ENCODE data around the gene TICRR. TPM values are rescaled to one million over a fixed set of nuclear protein-coding genes. Genes with fewer than 3 reads are reported as not detected.
A peak's percentile ranks its signal among the peaks of the same experiment; 100 is the strongest.

Gene TICRR
- total RNA-seq, 1 experiment from 2014 or later = 5.1 TPM

DNA sequence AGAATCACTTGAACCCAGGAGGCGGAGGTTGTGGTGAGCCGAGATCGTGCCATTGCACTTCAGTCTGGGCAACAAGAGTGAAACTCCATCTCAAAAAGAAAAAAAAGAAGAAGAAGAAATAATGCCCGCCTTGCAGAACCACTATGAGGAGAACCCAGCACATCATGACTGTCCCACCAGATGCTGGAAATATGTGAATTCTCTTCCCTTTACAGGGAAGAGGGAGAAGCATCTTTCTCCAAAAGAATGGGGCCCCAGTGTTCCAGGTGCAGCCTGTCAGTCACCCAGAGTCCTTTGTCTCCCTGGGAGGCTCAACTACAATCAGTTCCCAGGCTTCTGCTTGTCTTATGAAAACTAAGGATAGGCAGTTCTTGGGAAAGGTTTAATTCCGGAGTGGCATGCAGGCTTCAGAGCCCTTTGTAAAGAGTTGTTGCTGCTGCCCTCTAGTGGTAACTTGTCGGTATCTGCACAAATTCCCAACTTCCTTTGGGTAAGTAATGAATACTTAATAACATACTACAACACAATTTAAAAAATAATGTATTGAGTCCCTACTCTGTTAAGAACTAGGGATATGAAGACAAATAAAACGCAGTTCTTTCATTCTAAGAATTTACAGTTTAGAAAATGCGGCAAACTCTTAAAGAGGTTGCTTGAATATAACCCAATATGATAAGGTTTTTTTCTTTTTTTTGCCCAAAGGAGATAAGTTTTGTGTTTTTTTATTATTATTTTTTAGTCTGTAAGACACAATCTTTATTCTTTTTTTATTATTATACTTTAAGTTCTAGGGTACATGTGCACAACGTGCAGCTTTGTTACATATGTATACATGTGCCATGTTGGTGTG is 18.6 kb upstream of the TICRR start:
- Histone ChIP-seq H3K9ac (ENCODE audit: low read length) (no peak overlapping the region), H4K20me1 (ENCODE audit: insufficient read depth, low read depth, low read length) (no peaks in the 10 kb centered on the region)

DNA sequence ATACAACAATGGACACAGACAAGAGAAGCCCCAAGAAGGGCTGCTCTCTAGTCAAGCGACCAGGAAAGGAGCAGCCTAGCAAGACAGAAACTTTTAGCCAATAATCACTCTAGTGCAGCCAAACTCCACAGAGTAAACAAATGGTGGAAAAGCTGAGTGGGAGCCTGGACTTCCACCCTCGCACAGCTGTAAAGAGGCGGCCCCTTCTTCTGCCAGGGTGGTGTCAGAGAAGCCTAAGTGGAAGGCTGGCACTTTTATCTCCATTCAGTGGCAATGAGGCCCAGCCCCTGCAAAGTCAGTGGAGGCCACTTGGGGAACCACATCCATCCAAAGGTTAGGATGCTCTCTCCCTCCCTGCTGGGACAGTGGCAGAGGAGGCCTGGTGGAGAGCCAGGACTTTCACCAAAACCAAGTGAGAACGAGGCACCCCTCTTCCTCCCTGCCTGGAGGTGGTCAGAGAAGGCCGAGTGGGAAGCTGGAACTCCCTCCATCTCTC is 15.5 kb upstream of the TICRR start:
- Histone ChIP-seq H3K9me3 (ENCODE audit: low read length) (no peaks in the 10 kb centered on the region), H3K79me2 (ENCODE audit: low read length) (no peaks in the 10 kb centered on the region), H3K36me3 (ENCODE audit: insufficient read depth, low read length) (no peaks in the 10 kb centered on the region), H3K9me2 (replicated peaks; ENCODE audit: insufficient read depth, low read length) (no peaks in the 10 kb centered on the region), H3K4me2 (ENCODE audit: low read depth, low read length, poor library complexity, severe bottlenecking) (no peak overlapping the region), H4K20me1 (ENCODE audit: insufficient read depth, low read depth, low read length) (no peaks in the 10 kb centered on the region), H3K27ac (ENCODE audit: low read length) (no peak overlapping the region), H3K4me1 (ENCODE audit: low read length) (no peaks in the 10 kb centered on the region), H3K9ac (ENCODE audit: low read length) (no peak overlapping the region), H2AFZ (ENCODE audit: low read length) (no peak overlapping the region), H3K27me3 (ENCODE audit: low read length) (no peaks in the 10 kb centered on the region), H3K4me3 (ENCODE audit: low read length) (no peak overlapping the region)
- no peak for DNase-seq

More for the DNA sequence above, 18.6 kb upstream of the TICRR start:
- H3K79me2 ChIP-seq (ENCODE audit: low read length) = no peaks in the 10 kb centered on the region
- no peaks in the 10 kb centered on the region for H3K4me1 ChIP-seq (ENCODE audit: low read length)
- no peaks in the 10 kb centered on the region for H3K9me2 ChIP-seq (replicated peaks; ENCODE audit: insufficient read depth, low read length)
- no peak overlapping the region for H3K4me2 ChIP-seq (ENCODE audit: low read depth, low read length, poor library complexity, severe bottlenecking)
- H3K4me3 ChIP-seq (ENCODE audit: low read length) = no peak overlapping the region
- no peaks in the 10 kb centered on the region for H3K36me3 ChIP-seq (ENCODE audit: insufficient read depth, low read length)
- no peak overlapping the region for H3K27ac ChIP-seq (ENCODE audit: low read length)
- no peaks in the 10 kb centered on the region for H3K27me3 ChIP-seq (ENCODE audit: low read length)
- no peak overlapping the region for H2AFZ ChIP-seq (ENCODE audit: low read length)
- peak; percentile 84 for DNase-seq
- H3K9me3 ChIP-seq (ENCODE audit: low read length) = no peaks in the 10 kb centered on the region

DNA sequence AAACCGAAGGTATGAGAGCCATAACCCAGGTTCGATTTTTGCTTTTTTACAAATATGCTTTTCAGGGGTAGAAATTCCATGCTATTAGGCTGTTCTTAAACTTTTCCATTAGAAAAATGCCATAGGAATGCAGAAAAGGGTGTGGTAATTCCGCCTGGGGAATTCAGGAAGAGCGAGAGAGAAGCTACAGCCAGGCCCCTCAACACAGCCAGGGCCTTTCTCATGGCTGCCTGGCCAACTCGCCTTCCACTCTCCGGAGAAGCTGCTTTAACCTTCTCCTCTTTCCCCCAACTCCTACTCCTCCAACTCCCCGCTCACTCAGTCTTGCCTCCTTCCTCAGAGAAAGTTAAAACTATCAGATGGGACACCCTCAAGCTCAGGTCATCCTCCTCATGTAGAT is 9.1 kb upstream of the TICRR start:
- H3K4me3 ChIP-seq (ENCODE audit: low read length) = no peak overlapping the region

DNA sequence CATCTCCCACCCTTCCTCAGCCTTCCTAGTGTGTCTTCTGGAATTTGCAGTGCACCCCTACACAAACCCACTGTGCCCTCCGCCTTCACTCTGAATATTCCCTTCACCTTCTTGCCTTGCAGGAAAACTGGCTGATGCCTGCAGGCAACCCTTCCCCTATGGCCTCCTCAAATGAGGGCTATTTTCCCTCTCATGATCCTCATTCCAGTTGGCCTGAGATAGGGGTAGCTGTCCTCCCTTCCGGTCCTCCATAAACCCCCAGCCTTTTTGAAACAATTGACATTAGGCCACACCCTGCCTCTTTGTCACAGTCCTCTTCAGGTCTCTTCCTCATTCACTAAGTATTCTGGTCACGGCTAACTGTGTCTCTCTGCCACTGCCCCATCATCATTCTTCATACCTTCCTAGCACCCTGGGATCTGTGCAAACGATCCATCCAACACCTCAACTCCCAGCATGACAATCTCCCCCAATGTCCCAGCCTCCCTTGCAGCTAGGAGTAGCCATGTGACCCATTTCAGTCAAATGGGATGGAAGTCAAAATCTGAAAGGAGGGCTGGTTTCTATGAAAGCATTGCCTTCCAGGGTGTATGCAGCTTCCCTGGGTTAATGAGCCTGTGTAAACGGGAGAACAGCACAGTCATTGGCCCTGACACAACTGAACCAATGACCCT is 8.5 kb upstream of the TICRR start:
- H3K4me1 ChIP-seq (ENCODE audit: low read length) = no peaks in the 10 kb centered on the region
- no peak for DNase-seq
- no peak overlapping the region for H3K4me3 ChIP-seq (ENCODE audit: low read length)
- no peaks in the 10 kb centered on the region for H4K20me1 ChIP-seq (ENCODE audit: insufficient read depth, low read depth, low read length)
- H3K4me2 ChIP-seq (ENCODE audit: low read depth, low read length, poor library complexity, severe bottlenecking) = no peak overlapping the region
- no peak overlapping the region for H3K9ac ChIP-seq (ENCODE audit: low read length)
- no peaks in the 10 kb centered on the region for H3K9me2 ChIP-seq (replicated peaks; ENCODE audit: insufficient read depth, low read length)
- no peaks in the 10 kb centered on the region for H3K9me3 ChIP-seq (ENCODE audit: low read length)
- no peak overlapping the region for H2AFZ ChIP-seq (ENCODE audit: low read length)
- H3K79me2 ChIP-seq (ENCODE audit: low read length) = no peaks in the 10 kb centered on the region
- H3K36me3 ChIP-seq (ENCODE audit: insufficient read depth, low read length) = no peaks in the 10 kb centered on the region
- H3K27ac ChIP-seq (ENCODE audit: low read length) = no peak overlapping the region
- no peaks in the 10 kb centered on the region for H3K27me3 ChIP-seq (ENCODE audit: low read length)

More for the DNA sequence above, 9.1 kb upstream of the TICRR start:
- DNase-seq = no peak
- Histone ChIP-seq H3K27ac (ENCODE audit: low read length) (no peak overlapping the region), H3K4me1 (ENCODE audit: low read length) (no peaks in the 10 kb centered on the region), H3K79me2 (ENCODE audit: low read length) (no peaks in the 10 kb centered on the region), H3K9ac (ENCODE audit: low read length) (no peak overlapping the region), H3K27me3 (ENCODE audit: low read length) (no peaks in the 10 kb centered on the region), H2AFZ (ENCODE audit: low read length) (no peak overlapping the region), H4K20me1 (ENCODE audit: insufficient read depth, low read depth, low read length) (no peaks in the 10 kb centered on the region), H3K9me2 (replicated peaks; ENCODE audit: insufficient read depth, low read length) (no peaks in the 10 kb centered on the region), H3K4me2 (ENCODE audit: low read depth, low read length, poor library complexity, severe bottlenecking) (no peak overlapping the region), H3K9me3 (ENCODE audit: low read length) (no peaks in the 10 kb centered on the region), H3K36me3 (ENCODE audit: insufficient read depth, low read length) (no peaks in the 10 kb centered on the region)

DNA sequence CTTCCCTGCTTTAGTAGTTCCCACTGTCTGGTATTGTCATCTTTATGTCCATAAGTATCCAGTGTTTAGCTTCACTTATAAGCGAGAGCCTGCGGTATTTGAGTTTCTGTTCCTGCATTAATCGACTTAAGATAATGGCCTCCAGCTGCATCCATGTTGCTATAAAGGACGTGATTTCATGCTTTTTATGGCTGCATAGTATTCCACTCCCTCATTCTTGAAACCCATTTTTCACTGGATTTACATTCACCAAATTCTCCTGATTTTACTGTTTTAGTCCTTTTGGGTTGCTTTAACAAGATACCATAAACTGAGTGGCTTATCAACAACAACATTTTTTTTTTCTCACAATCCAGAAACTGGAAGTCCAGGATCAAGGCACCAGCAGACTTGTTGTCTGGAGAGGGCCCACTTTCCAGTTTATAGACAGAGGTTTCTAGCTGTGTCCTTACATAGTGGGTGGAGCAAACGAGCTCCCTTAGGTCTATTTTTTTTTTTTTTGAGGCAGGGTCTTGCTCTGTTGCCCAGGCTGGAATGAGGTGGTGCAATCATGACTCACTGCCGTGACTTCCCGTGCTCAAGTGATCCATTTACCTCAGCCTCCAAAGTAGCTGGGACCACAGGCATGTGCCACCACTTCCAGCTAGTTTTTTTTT is 6.1 kb upstream of the TICRR start:
- Histone ChIP-seq H2AFZ (ENCODE audit: low read length) (no peak overlapping the region), H4K20me1 (ENCODE audit: insufficient read depth, low read depth, low read length) (no peaks in the 10 kb centered on the region), H3K4me2 (ENCODE audit: low read depth, low read length, poor library complexity, severe bottlenecking) (no peak overlapping the region), H3K9me2 (replicated peaks; ENCODE audit: insufficient read depth, low read length) (no peaks in the 10 kb centered on the region), H3K36me3 (ENCODE audit: insufficient read depth, low read length) (no peaks in the 10 kb centered on the region), H3K4me1 (ENCODE audit: low read length) (peaks cover under 1% of the 10 kb centered on the region; the same call in 1 of the 2 replicates), H3K9me3 (ENCODE audit: low read length) (no peaks in the 10 kb centered on the region), H3K27ac (ENCODE audit: low read length) (no peak overlapping the region), H3K79me2 (ENCODE audit: low read length) (no peaks in the 10 kb centered on the region), H3K9ac (ENCODE audit: low read length) (no peak overlapping the region), H3K27me3 (ENCODE audit: low read length) (no peaks in the 10 kb centered on the region), H3K4me3 (ENCODE audit: low read length) (no peak overlapping the region)
- no peak for DNase-seq

DNA sequence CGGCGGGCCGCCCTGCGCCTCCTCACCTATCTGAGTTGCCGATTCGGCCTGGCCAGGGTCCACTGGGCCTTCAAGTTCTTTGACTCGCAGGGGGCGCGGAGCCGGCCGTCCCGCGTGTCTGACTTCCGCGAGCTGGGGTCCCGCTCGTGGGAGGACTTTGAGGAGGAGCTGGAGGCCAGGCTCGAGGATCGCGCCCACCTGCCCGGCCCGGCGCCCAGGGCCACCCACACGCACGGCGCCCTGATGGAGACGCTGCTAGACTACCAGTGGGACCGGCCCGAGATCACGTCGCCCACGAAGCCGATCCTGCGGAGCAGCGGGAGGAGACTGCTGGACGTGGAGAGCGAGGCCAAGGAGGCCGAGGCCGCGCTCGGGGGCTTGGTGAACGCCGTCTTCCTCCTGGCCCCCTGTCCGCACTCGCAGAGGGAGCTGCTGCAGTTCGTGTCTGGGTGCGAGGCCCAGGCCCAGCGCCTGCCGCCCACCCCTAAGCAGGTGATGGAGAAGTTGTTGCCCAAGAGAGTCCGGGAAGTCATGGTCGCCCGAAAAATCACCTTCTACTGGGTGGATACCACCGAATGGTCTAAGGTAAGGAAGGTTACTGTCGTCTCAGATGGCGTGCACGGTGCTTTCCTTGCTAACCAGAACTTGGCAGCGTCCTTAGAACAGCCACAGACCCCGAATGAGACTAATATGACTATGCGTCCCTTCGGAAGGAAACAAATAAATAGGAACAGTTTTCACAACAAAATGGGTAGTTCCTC is 567 bp downstream of the TICRR start:
- no peaks in the 10 kb centered on the region for H3K27me3 ChIP-seq (ENCODE audit: low read length)
- H3K27ac ChIP-seq (ENCODE audit: low read length) = no peak overlapping the region
- H2AFZ ChIP-seq (ENCODE audit: low read length) = peak overlapping the region; percentile 56; the same call in 1 of the 2 replicates
- peak; percentile 63 for DNase-seq
- no peaks in the 10 kb centered on the region for H3K9me2 ChIP-seq (replicated peaks; ENCODE audit: insufficient read depth, low read length)
- no peaks in the 10 kb centered on the region for H3K9me3 ChIP-seq (ENCODE audit: low read length)
- peak overlapping the region; percentile 89 for H3K4me3 ChIP-seq (ENCODE audit: low read length)
- peak overlapping the region; percentile 82 for H3K9ac ChIP-seq (ENCODE audit: low read length)
- H3K79me2 ChIP-seq (ENCODE audit: low read length) = peaks cover 52% of the 10 kb centered on the region
- no peaks in the 10 kb centered on the region for H4K20me1 ChIP-seq (ENCODE audit: insufficient read depth, low read depth, low read length)
- peaks cover 11% of the 10 kb centered on the region; the same call in 1 of the 2 replicates for H3K36me3 ChIP-seq (ENCODE audit: insufficient read depth, low read length)
- peak overlapping the region; percentile 95 for H3K4me2 ChIP-seq (ENCODE audit: low read depth, low read length, poor library complexity, severe bottlenecking)
- peaks cover 25% of the 10 kb centered on the region for H3K4me1 ChIP-seq (ENCODE audit: low read length)

DNA sequence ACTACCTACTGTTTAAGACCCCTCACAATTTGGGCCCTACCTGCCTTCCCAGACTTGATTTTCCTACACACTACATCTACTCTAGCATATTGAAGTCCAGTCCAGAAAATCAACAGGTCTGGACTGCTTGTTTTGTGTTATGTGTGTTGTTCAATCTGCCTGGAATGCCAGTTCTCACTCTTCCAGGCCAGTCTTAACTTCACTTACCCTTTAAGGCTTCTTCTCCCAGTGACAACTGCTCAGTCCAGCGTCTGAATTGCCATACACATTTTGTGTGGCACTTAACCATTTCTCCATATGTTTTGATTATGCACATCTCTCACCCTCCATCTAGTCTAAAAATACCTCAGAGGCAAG is 1.1 kb downstream of the TICRR start:
- no peak for DNase-seq
- peak overlapping the region; percentile 82 for H3K9ac ChIP-seq (ENCODE audit: low read length)
- H3K9me3 ChIP-seq (ENCODE audit: low read length) = no peaks in the 10 kb centered on the region
- H3K4me3 ChIP-seq (ENCODE audit: low read length) = peak overlapping the region; percentile 89
- peak overlapping the region; percentile 95 for H3K4me2 ChIP-seq (ENCODE audit: low read depth, low read length, poor library complexity, severe bottlenecking)
- H3K27ac ChIP-seq (ENCODE audit: low read length) = no peak overlapping the region
- H3K27me3 ChIP-seq (ENCODE audit: low read length) = no peaks in the 10 kb centered on the region
- H3K36me3 ChIP-seq (ENCODE audit: insufficient read depth, low read length) = peaks cover 11% of the 10 kb centered on the region; the same call in 1 of the 2 replicates
- no peaks in the 10 kb centered on the region for H3K9me2 ChIP-seq (replicated peaks; ENCODE audit: insufficient read depth, low read length)
- peak overlapping the region; percentile 56; the same call in 1 of the 2 replicates for H2AFZ ChIP-seq (ENCODE audit: low read length)
- H3K79me2 ChIP-seq (ENCODE audit: low read length) = peaks cover 58% of the 10 kb centered on the region
- peaks cover 25% of the 10 kb centered on the region for H3K4me1 ChIP-seq (ENCODE audit: low read length)
- no peaks in the 10 kb centered on the region for H4K20me1 ChIP-seq (ENCODE audit: insufficient read depth, low read depth, low read length)

All from Karpas-422 (cell line).